DLD1 (cell line): ENCODE results near the gene ACOX1.

ENCODE experiments used
- in situ Hi-C: cut with HindIII; loops from 2 replicates; pipeline ENCODE4 v1.10.0; 2017; ENCODE audit warnings: low sequenced_read_pairs

Gene ACOX1

DNA sequence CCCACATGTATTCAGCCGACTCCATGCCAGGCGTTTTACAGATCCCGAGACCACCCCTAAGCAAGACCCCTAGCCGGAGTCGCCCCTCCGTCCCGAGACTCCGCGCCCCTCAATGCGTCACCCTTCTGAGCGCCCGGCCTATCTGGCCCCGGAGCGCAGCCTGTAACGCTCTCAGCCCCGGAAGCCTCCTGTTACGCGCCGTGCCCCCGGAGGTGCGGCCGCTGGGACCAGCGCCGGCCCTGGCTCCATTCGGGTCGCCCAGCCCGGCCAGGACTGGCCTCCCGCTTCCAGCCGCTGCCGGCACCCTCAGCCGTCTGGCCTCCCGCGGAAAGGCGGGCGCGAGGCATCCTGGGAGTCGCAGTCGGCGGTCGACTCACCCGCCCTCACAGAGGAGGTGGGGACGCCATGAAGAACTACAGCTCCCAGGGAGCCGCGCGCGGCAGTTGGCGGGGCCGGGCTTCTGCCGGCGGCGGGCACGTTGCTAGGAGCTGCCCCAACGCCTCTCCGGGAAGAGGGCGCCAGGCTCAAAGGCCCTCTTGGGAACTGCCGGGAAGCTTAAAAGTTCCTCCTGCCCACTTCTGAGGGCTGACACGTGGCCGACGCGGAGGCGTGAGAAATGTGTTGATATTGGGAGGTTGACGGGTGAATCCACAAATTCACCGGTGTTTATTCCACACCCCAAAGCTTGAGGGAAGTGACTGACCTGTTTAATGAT is 38.1 kb downstream of the ACOX1 start, which contains the start of gene FBF1:
TSS of gene FBF1 (minus strand) at position 316 of the 715 bp plus-strand sequence. CDS start 2,893 bp downstream, outside the sequence.
- in situ Hi-C loops: no loop called here

DNA sequence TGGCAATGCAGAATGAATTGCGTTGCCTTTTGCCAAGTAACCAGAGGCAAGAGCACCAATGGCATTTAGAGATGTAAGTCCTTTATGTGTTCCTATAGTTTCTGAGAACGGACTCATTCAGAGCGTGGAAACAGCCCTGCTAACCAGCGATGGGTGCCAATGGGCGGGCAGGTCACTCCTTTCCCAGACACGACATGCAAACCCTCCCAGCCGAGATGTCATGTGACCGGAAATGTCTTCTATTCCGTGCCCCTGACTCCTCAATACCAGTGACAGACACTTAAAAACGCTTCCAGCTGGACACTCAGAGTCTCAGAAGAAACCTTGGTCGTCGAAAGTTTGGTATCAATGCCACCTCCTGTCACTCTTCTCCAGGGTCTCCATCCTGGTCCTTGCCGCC is 41.3 kb downstream of the ACOX1 start:
- in situ Hi-C loops: no loop called here

DNA sequence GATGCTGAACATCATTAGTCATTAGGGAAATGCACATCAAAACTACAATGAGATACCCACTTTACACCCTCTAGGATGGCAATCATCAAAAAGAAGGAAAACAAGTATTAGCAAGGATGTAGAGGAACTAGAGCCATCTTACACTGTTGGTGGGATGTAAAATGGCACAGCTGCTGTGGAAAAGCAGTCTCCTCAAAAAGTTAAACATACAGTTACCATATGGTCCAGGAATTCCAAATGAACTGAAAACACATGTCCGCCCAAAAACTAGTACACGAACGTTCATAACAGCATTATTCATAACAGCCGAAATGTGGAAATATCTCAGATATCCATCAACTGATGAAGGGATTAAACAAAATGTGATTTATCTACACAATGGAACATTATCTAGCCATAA is 45.2 kb downstream of the ACOX1 start:
- in situ Hi-C loops: no loop called here

DNA sequence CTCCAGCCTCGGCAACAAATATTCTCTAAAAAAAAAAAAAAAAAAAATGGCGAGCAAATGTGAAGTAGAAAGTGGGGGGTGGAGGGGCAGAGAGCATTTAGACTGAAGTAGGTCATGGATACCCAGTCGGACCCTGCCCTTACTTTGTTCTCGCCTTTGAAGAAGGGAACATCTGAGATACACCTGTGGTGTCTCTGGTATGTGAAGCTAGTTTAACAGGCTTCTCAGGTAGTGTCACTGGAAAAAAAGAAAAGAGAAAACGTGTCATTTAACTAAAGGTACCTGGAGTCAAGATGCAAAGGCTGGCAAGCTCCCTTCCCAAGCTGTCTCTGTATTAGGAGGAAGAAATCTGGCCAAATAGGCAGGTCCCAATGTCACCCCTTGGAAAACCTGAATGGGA is 46.1 kb downstream of the ACOX1 start:
- in situ Hi-C loops: no loop called here

DNA sequence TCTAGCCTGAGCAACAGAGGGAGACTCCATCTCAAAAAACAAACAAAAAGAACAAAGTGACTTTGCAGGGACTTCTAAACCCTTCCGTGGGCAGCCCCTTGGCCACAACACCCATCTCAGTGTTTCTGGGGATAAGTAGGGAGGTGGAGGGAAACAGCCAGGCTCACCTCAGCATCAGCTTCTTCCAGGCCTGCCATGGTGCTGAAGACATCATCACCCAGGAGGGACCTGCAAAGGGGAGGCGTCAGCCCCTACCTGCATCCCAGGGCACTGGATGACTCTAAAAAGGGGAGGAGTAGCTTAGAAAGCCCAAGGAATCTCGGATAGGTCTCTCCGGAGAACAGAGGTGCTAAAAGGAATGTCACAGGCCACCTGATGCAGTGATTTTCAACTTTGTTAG is 47.9 kb downstream of the ACOX1 start:
- in situ Hi-C loops: no loop called here

DNA sequence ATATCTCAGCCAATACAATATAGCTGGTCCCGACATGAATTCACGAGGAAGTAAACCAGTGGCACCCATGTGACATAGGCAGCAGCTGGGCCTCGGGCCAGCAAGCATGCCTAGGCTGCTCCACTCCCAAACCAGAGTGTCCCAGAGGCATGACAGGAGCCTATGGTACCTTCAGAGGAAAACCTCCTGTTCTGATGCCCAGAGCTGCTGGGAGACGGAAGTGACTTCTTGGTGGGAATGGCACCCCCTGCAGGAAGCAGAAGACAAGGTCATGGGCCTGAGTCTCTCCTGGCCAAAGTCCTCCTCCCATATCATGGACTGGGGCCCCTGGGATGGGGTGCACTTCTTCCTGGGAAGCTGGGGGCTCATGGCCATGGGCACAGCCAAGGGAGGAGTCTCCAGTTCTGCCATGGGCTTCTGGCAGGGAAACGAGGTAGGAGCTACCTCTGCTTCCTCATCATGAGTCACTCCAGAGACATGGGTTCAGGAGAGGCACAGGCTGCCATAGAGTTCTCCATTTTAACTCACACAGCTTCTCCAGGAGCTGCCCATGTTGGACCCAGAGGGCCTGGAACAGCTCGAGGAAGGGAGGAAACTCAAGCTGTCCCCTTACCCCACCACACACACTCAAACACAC is 51.6 kb downstream of the ACOX1 start:
- in situ Hi-C loops: no loop called here

DNA sequence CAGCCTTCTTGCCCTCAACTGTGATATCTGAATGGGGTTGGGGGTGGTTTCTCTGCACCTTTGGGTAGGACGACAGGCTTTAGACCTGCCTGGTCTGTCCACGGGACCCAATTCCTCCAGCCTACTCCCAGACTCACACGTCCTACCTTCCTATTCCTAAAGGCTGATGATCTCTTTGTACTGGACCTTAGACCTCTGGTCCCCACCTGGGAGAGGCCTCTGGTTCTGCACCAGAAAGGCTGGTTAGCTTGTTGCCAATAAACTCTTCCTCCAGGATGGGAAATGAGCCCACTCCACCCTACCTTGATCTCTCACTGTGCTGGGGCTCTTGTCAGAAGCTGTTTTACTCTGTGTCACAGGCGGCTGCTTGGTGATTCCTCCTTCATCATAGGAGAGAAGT is 52.5 kb downstream of the ACOX1 start:
- in situ Hi-C loops: no loop called here

DNA sequence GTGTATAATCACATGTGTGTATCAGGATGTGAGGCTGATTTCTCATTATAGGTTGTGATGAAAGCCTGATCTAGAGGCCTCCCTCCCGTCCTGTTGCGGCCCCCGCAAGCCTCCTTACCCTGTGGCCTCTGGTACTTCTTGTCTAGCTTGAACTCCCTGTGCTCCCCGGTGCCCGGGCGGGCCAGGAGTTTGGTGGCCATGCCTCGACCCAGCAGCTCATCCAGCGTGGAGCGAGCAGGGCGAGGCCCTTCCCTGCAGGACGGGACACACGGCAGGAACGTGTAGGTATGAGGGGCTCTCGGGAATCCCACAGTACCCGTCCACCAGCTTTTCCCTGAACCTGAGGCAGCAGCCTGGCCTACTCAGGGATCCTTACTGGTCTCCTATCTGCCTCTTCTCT is 53.1 kb downstream of the ACOX1 start:
- in situ Hi-C loops: no loop called here

DNA sequence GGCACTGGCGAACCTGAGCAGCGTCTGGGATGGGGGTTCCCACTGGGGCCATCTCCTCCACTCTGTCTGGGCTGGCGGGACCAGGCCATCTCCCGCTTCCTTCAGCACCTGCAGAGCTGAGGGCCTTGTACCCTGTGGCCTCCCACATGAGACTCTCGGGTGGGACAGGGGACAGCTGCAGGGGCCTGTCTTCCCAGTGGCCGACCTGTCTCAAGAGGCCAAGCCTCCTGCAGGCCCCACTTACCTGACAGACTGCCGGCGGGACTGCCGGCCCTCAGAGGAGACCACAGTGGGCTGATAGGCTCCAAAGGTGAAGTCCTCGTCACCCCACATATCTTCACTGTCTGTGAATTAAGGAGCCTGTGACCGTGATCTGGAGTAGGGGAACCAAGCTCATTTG is 53.9 kb downstream of the ACOX1 start:
- in situ Hi-C loops: no loop called here

DNA sequence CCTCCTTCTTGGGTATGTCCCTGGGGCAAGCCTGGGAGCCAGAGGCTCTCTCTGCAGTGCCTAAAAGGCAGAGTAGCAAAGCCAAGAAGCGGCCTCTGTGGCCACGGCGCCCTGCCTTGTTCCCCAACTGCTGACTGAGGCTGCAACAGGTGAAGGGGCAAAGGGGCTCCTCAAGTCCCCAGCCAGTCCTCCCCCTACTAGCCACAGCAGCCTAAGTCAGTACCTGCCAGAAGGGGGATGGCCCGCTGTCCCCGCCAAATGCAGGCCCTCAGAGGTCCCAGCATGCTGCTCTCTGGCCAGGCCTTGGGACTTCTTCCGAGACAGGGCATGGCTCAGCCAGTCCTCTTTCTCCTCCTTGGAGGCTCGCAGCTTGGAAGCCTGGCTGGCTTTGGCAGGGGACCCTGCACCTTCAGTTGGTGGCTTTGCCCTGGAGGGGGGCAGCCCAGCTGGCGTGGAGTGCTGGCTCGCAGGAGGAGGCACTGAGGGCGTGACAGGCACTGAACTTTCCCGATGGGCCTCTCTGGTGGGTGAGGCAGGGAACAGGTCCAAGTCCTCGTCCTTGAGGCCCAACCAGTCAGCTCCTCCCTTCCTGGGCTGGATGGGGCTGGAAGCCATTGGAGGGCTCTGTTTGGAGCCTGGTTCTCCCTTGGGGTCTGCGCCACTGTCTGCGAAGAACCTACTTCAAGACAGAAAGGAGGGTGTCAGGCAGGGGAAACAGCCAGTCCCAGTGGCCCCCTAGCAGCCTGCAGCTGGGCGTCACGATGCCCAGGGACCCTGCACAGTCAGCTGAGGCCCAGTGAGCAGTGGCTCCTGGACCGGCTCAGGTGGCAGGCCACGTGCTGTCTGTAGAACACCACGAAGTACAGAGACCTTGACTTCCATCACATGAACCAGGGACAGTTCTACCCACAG is 55.7 kb downstream of the ACOX1 start:
- in situ Hi-C loops: no loop called here

DNA sequence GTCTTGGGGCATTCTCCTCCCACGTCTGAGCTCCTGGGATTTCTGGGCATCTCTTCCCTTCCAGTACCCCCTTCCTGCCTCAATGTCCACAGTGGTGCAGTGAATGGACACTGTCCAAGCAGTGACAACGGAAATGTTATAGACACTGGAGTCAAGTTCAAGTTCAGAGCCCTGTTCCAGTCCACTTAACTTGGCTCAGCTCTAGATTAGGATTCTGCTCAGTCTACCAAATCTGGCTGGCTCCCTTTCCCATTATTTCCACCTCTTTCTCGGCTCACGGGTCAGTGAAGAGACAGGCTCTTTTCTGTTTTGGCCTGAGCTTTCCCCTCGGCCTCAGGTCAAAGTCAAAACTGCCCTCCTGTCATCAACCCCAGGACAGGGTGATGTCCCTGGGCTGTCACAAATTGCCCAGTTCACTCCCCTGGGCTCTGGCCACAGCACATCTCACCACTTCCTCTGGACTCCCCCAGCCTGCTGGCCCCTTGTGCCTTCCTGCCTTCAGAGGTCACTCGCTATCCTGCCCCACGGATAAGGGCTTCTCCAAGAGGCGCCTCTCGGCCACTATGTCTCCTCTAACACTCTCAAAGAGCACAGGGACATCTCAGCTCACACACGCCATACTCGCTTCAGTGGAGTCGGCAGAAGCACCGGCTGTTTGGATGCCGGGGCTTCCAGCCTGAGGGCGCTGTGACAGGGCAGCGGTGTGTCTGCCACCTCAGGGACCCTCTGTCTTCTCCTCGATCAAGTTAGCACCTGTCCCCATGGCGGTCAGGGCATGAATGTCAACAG is 56.6 kb downstream of the ACOX1 start:
- in situ Hi-C loops: no loop called here

DNA sequence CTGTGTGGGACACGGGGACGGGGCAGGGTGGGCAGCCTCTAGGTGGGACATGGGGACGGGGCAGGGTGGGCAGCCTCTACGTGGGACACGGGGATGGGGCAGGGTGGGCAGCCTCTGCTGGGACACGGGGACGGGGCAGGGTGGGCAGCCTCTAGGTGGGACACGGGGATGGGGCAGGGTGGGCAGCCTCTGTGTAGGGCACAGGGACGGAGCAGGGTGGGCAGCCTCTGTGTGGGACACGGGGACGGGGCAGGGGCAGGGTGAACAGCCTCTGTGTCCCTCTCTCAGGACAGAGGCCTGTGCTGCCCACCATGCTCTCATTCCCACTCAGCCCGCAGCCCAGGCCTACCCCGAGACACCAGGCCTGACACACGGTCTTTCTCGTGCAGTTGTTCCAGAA is 57.4 kb downstream of the ACOX1 start:
- in situ Hi-C loops: no loop called here

DNA sequence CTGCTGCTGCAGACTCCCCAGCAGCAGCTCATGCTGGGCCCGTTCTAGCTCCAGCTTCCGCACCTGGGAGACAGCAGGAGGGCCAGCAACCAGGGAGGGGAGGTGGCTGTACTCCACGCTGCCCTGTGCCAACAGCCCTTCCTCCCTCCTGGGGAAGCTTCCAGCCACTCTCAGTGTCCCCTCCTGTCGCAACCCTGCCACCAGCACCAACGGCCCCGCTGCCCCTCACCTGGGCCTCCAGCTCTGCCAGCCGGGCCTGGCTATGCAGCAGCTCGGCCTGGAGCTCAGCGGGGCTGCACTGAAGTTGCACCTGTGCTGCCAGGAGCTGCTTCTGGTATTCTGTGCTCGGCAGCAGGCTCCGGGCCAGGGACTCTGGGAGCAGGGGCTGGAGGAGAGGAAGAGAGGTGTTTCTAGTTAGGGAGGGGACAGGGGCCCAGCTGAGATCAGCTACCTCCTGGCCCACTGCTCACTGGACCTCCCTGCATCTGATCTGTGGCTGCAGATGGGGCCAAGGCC is 58.9 kb downstream of the ACOX1 start:
- in situ Hi-C loops: no loop called here

DNA sequence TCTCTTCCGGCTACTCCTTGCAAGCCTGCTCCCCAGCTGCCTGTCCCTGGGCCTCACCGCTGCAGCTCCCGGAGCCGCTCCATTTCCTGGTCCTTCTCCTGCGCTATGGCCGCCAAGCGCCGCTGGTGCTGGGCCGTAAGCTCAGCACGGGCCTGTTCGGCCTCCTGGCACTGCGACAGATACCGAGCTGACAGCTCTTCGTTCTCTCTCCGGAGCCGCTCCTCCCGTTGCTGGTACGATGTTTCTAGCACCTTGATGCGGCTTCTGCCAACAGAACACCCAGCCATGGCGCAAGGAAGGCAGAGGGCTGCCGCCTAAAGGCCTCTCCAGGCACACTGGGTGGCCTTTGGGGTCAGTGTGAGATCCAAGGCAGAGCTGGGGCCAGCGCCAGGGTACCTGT is 59.4 kb downstream of the ACOX1 start:
- in situ Hi-C loops: no loop called here

DNA sequence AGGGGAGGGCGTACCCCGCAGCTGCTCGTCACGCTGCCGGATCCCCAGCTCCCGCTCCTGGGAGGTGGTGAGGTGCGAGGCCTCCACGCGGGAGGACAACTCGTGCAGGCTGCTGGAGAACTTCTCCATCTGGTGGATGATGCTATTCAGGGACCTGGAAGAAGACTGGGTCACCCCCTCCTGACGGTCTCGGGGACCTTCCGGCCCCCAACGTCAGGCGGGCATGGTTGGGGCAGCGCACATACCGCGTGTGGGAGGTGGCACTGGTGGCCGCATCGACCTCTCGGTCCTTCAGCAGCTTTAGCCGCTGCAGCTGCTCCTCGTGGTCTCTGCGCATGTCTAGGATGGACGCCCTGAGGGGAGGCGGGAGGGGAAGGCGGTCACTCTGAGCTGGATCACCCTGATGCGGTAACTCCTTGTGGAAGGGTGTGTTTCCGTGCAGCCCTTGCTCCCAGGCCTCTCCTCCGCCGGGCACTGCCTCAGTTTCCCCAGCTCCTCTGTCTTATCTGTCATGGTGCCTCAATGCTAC is 61.0 kb downstream of the ACOX1 start:
- in situ Hi-C loops: no loop called here

DNA sequence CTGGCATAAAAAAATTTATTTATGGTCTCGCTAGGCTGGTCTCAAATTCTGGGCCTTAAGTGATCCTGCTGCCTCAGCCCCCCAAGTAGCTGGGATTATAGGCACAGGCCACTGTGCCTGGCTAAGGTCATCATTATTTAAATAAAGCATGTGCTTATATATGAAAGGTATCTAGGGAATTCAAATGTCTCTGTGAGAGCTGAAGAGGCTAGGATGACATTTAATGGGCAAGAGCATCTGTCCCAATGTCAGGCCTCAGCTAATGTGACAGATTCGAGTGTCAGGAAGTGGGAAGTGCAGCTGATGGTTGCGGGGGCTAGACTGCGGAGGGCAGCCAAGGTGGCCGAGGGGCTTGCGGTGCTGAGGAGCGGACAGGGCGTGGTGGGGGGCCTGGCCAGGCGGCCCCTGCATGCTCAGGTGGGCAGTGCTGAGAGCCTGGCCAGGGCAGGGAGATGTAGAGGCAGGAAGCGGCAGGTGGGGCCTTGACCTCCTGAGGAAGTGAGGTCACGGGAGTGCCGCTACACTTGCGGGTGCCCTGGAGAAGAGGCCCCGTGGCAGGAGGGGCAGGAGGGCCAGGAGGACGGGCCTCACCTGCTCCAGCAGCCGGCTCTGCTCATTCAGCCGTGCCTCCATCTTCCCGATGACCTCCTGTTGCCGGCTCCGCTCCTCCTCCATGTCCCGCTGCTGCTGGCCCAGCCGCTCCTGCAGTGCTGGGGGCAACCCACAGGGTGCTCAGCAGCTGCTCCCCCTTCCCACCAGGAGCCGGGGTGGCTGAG is 61.6 kb downstream of the ACOX1 start:
- in situ Hi-C loops: no loop called here

DNA sequence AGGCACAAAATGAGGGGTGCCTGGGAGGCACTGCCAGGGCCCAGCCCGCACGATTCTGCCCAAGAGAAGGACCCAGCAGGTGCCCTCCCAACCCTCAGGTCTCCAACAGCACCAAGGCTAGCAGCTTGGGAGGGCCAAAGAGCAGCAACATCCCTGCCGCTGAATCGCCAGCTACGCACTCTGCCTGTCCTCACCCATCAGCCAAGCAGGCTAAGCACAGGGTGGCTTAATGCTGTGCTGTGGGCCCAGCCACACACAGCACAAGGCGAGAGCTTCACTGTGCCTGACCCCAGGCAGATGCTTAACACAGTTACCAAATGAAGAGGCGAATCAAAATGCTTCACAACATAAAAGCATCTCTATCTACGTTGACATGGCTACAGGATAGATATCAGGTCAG is 63.7 kb downstream of the ACOX1 start:
- in situ Hi-C loops: no loop called here

DNA sequence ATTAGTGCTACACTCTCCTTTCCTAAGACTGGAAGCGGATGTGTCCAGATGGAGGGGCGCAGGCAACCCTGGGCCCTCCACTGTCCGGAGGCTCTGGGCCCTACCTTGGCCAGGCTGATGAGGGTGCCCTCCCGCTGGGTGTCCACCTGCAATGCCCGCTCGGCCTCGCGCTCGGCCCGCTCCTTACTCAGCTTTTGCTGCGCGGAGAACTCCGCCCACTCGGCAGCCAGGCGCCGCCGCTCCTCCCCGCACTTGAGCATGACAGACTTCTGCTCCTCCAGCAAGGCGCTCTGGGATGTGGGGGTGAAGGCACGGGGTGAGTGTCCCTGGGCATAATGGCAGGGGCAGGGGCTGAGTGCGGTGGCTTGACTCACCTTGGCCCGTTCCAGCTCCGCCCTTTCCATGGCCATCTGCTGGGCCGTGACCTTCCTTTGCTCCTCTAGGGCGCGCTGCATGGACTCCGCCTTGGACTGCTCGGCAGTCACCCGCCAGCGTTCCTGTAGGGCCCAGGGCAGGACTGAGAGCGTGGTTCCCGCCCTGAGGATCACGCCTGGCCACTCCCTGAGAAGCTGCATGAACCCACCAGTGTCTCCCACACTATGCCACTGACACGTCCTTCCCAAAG is 64.2 kb downstream of the ACOX1 start:
- in situ Hi-C loops: no loop called here

DNA sequence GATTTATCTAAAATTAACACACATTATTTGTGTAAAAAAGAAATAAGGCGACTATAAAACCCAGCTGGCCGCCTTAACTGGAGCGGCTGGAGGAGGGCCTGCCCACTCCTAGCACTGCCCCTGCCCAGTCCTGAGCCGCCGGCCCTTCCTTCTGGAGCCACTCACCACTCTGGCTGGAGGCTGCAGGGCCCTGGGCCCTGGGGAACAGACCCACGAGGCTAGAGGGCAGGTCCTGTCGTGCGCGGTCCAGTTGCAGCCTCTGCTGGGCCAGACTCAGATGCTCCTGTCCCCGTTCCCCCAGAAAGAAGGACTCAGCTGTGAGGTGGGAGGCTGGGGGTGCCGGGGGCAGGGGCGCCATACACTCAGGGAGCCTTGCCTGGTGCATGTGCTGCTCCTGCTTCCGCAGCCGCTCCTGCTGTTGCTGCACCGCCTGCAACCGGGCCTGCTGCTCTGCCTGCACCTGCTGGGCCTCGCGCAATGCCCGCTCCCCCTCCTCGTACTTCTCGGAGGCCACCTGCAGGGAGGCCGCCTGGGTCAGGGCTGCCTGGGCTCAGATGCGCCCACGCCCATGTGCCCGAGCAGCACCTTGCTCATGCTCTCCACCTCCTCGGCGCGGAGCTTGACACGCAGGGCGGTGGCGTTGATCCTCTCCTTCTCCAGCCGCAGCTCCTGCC is 65.3 kb downstream of the ACOX1 start:
- in situ Hi-C loops: no loop called here
